PC-3 (cell line): ENCODE measurements around the gene TUFM. TPM values are rescaled to one million over a fixed set of nuclear protein-coding genes. Genes with fewer than 3 reads are reported as not detected.

Source experiments
- ATAC-seq: fragments of 200-7000 bp; cut with Tn5 transposase; 2 replicates; pipeline ENCODE4 v1.9.1; 2020; ENCODE audit warnings: mild to moderate bottlenecking, moderate library complexity
- BruUV-seq: library from RNA; stranded (reverse); fragments of 400-500 nt; replicated peaks from 2 replicates; lab custom pipeline; 2021; lab: Mats Ljungman, UMichigan
- CTCF ChIA-PET: fragments of 300-600 bp; sonication (Branson Sonifier 250); formaldehyde crosslinking; loops from one replicate; lab custom pipeline; 2022; ENCODE audit warnings: antibody characterized with exemption; lab: Charles Lee
- POLR2A ChIA-PET: fragments of 300-600 bp; sonication (Branson Sonifier 250); formaldehyde crosslinking; loops from one replicate; lab custom pipeline; 2022; ENCODE audit warnings: antibody characterized with exemption; ENCODE audit not compliant: unreplicated experiment; lab: Charles Lee
- DNase-seq: peaks from one replicate; pipeline ENCODE4 v3.0.0-alpha.2; 2015
- H2AFZ ChIP-seq: fragments of 300-600 bp; sonication (generic); 2 replicates; pipeline ENCODE4 v1.6.0; 2016; ENCODE audit warnings: antibody characterized with exemption, low read length
- H3F3A ChIP-seq: fragments of 300-600 bp; sonication (generic); one replicate; pipeline ENCODE4 v1.6.0; 2017; ENCODE audit warnings: antibody characterized with exemption, low read length, control low read depth, mild to moderate bottlenecking; ENCODE audit not compliant: unreplicated experiment
- H3K27ac ChIP-seq: fragments of 300-600 bp; sonication (generic); 2 replicates; pipeline ENCODE4 v1.5.1; 2016; ENCODE audit warnings: mild to moderate bottlenecking, low read length
- H3K27me3 ChIP-seq: fragments of 300-600 bp; sonication (generic); 2 replicates; pipeline ENCODE4 v1.6.1; 2016; ENCODE audit warnings: low read length, mixed read lengths
- H3K36me3 ChIP-seq: fragments of 300-600 bp; sonication (generic); 2 replicates; pipeline ENCODE4 v1.6.1; 2016; ENCODE audit warnings: low read depth, mixed run types, low read length, mixed read lengths
- H3K4me1 ChIP-seq: fragments of 300-600 bp; sonication (generic); 2 replicates; pipeline ENCODE4 v1.5.1; 2016; ENCODE audit warnings: low read length; ENCODE audit not compliant: insufficient read depth
- H3K4me2 ChIP-seq: fragments of 300-600 bp; sonication (generic); 2 replicates; pipeline ENCODE4 v1.6.0; 2016; ENCODE audit warnings: low read length
- H3K4me3 ChIP-seq: fragments of 300-600 bp; sonication (generic); 2 replicates; pipeline ENCODE4 v1.5.1; 2016; ENCODE audit warnings: mild to moderate bottlenecking, low read length, mixed read lengths
- H3K79me2 ChIP-seq: fragments of 300-600 bp; sonication (generic); 2 replicates; pipeline ENCODE4 v1.6.1; 2017; ENCODE audit warnings: low read length, mixed read lengths
- H3K9ac ChIP-seq: fragments of 300-600 bp; sonication (generic); 2 replicates; pipeline ENCODE4 v1.6.0; 2016; ENCODE audit warnings: mild to moderate bottlenecking, low read length
- H3K9me2 ChIP-seq: fragments of 300-600 bp; sonication (generic); replicated peaks from 2 replicates; pipeline ENCODE4 v1.6.1; 2016; ENCODE audit warnings: mixed run types, low read length, mixed read lengths
- H3K9me3 ChIP-seq: fragments of 300-600 bp; sonication (generic); 2 replicates; pipeline ENCODE4 v1.6.1; 2016; ENCODE audit warnings: low read length, mixed read lengths
- H4K20me1 ChIP-seq: fragments of 300-600 bp; sonication (generic); 2 replicates; pipeline ENCODE4 v1.6.1; 2016; ENCODE audit warnings: low read length, mixed read lengths
- EZH2 ChIP-seq: fragments of 300-600 bp; sonication (generic); IDR thresholded peaks from one replicate; pipeline ENCODE4 v1.6.1; 2017; ENCODE audit warnings: antibody characterized with exemption, mild to moderate bottlenecking, low read length; ENCODE audit not compliant: unreplicated experiment
- EZH2phosphoT487 ChIP-seq: fragments of 300-600 bp; sonication (generic); IDR thresholded peaks from 2 replicates; pipeline ENCODE4 v1.6.1; 2018; ENCODE audit warnings: mild to moderate bottlenecking, antibody characterized with exemption, low read length, borderline replicate concordance
- intact Hi-C: fragments of 100-400 bp; cut with micrococcal nuclease; formaldehyde crosslinking; loops from 2 replicates; pipeline ENCODE4 v1.9.0; 2023
- total RNA-seq: library from RNA; depleted of rRNA; stranded (reverse); fragments of >200 nt; gene quantifications from 2 replicates; pipeline ENCODE4 v1.2.3, GENCODE V29; 2014
- TF ChIP-seq, protein P1 (sequence below): fragments of 300-600 bp; sonication (generic); conservative IDR thresholded peaks from 2 replicates; pipeline ENCODE4 v1.5.1; 2017; ENCODE audit warnings: antibody characterized with exemption, low read depth, mild to moderate bottlenecking, low read length

The TUFM gene
- total RNA-seq, 1 experiment from 2014 or later: 185 TPM

DNA sequence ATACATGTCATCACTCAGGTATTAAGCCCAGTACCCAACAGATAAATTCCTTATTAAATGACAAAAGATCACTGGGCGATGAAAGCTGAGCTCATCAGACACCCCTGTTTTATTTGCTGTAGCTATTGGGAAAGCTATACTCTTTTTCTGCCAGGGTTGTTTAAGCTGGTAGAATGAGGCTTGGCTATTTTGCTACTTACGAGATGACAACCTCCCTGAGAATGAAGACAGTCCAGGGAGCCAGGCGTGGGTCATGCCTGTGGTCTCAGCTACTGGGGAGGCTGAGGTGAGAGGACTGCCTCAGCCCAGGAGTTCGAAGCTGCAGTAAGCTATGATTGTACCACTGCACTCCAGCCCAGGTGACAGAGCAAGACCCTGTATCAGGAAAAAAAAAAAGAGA lies 13.2 kb upstream of the TUFM start:
- Histone ChIP-seq H3K9me3 (no peaks in the 10 kb centered on the region), H4K20me1 (no peaks in the 10 kb centered on the region), H3K9ac (no peak overlapping the region), H3K9me2 (no peaks in the 10 kb centered on the region), H3F3A (no peaks in the 10 kb centered on the region), H3K4me3 (no peak overlapping the region), H3K27me3 (no peaks in the 10 kb centered on the region), H2AFZ (no peak overlapping the region), H3K4me1 (peaks cover 11% of the 10 kb centered on the region), H3K27ac (no peak overlapping the region), H3K4me2 (no peak overlapping the region), H3K36me3 (no peaks in the 10 kb centered on the region), H3K79me2 (peaks cover 25% of the 10 kb centered on the region)
- TF ChIP-seq EZH2phosphoT487 (no peak), EZH2 (no peak)
- TF ChIP-seq, protein P1, sequence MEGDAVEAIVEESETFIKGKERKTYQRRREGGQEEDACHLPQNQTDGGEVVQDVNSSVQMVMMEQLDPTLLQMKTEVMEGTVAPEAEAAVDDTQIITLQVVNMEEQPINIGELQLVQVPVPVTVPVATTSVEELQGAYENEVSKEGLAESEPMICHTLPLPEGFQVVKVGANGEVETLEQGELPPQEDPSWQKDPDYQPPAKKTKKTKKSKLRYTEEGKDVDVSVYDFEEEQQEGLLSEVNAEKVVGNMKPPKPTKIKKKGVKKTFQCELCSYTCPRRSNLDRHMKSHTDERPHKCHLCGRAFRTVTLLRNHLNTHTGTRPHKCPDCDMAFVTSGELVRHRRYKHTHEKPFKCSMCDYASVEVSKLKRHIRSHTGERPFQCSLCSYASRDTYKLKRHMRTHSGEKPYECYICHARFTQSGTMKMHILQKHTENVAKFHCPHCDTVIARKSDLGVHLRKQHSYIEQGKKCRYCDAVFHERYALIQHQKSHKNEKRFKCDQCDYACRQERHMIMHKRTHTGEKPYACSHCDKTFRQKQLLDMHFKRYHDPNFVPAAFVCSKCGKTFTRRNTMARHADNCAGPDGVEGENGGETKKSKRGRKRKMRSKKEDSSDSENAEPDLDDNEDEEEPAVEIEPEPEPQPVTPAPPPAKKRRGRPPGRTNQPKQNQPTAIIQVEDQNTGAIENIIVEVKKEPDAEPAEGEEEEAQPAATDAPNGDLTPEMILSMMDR: no peak
- no TSS peak for BruUV-seq
- no peak for DNase-seq
- ATAC-seq: no peak
- intact Hi-C loops: no loop called here
- CTCF ChIA-PET: no interaction called here
- POLR2A ChIA-PET: no interaction called here

DNA sequence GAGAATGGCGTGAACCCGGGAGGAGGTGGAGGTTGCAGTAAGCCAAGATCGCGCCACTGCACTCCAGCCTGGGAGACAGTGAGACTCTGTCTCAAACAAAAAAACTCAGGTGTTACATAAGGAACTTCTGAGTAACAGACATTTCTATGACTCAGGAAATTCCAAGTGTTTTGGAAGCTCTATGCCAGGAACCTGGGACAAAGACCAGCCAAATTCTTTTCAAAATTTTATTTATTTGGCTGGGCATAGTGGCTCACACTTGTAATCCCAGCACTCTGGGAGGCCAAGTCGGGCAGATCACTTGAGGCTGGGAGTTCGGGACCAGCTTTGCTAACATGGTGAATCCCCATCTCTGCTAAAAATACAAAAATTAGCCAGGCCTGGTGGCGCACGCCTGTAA lies 12.3 kb upstream of the TUFM start:
- no peaks in the 10 kb centered on the region for H3K9me3 ChIP-seq
- H3K27ac ChIP-seq: peak overlapping the region; percentile 20; the same call in 1 of the 2 replicates
- no peak overlapping the region for H2AFZ ChIP-seq
- H3K27me3 ChIP-seq: no peaks in the 10 kb centered on the region
- ATAC-seq: no peak
- no peak overlapping the region for H3K4me3 ChIP-seq
- peaks cover 11% of the 10 kb centered on the region; the same call in 1 of the 2 replicates for H3K4me1 ChIP-seq
- intact Hi-C loops: no loop called here
- TF ChIP-seq EZH2phosphoT487 (no peak), EZH2 (no peak)
- TF ChIP-seq, protein P1: no peak
- H3K79me2 ChIP-seq: peaks cover 16% of the 10 kb centered on the region
- H3K36me3 ChIP-seq: no peaks in the 10 kb centered on the region
- H3K4me2 ChIP-seq: no peak overlapping the region
- CTCF ChIA-PET: no interaction called here
- BruUV-seq: no TSS peak
- H3F3A ChIP-seq: no peaks in the 10 kb centered on the region
- no peaks in the 10 kb centered on the region for H4K20me1 ChIP-seq
- POLR2A ChIA-PET: no interaction called here
- H3K9ac ChIP-seq: no peak overlapping the region
- peak; percentile 66 for DNase-seq
- no peaks in the 10 kb centered on the region for H3K9me2 ChIP-seq

DNA sequence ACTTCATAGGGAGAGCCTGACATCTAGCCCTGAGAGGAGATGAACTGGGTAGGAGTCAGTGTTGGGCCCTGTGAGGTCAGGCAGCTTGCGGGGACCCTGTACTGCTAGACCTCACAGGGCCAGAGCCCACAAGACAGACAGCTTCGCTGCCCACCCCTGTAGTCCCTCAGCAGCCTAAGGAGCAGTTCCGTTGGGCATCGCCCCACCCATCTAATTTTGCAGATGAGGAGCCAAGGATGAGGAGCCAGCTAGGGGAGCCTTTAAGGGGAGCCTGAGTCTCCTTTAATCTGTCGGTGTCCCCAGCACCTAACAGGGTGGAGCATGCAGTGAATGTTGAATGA lies 755 bp upstream of the TUFM start:
- H3K9me2 ChIP-seq: no peaks in the 10 kb centered on the region
- TF ChIP-seq, protein P1: no peak
- no peak for TF ChIP-seq EZH2phosphoT487
- no peak for TF ChIP-seq EZH2
- peak overlapping the region; percentile 98 for H3K9ac ChIP-seq
- H3K27me3 ChIP-seq: no peaks in the 10 kb centered on the region
- intact Hi-C loops: loop anchor here (1.0 kb wide), 1 partner anchor 16 kb away; the partner anchor contains the start of gene SH2B1
- H3K79me2 ChIP-seq: peaks cover 31% of the 10 kb centered on the region
- H3F3A ChIP-seq: no peaks in the 10 kb centered on the region
- DNase-seq: no peak
- peaks cover 19% of the 10 kb centered on the region; the same call in 1 of the 2 replicates for H3K36me3 ChIP-seq
- H2AFZ ChIP-seq: peak overlapping the region; percentile 76
- ChIA-PET POLR2A (interaction anchor here (0.5 kb wide), 1 partner anchor 23 kb away, joined by 4 read pairs; no protein-coding TSS in a partner anchor), CTCF (no interaction called here)
- peak; percentile 3; the same call in 1 of the 2 replicates for ATAC-seq
- no peak overlapping the region for H3K27ac ChIP-seq
- BruUV-seq: no TSS peak
- H3K4me3 ChIP-seq: peak overlapping the region; percentile 100
- H3K4me1 ChIP-seq: 0 out of 2 replicates have a peak, but pooled peaks cover 7% of the 10 kb centered on the region
- no peaks in the 10 kb centered on the region for H4K20me1 ChIP-seq
- H3K4me2 ChIP-seq: peak overlapping the region; percentile 86
- H3K9me3 ChIP-seq: no peaks in the 10 kb centered on the region
